ENCODE results near the gene TNFRSF1B.

GRCh38 chr1:12249181-12249580 lies 82.4 kb downstream of the TNFRSF1B start:
- TF ChIP-seq POLR2AphosphoS5 (IDR thresholded peaks at IDR 0.05) (no peak), CTCF (IDR thresholded peaks at IDR 0.05; ENCODE audit: poor library complexity, severe bottlenecking) (no peak), REST (IDR thresholded peaks at IDR 0.05; ENCODE audit: borderline replicate concordance) (no peak), EP300 (conservative IDR thresholded peaks at IDR 0.05; ENCODE audit: poor library complexity, severe bottlenecking) (no peak)

All from neural cell (in vitro differentiated cells).